Peyer's patch (tissue), 4 donors: ENCODE results near the gene A2M. TPM values are rescaled to one million over a fixed set of nuclear protein-coding genes. Genes with fewer than 3 reads are reported as not detected.

Experiments
- DNase-seq, 3 donors: peaks; one replicate each; pipeline ENCODE4 v3.0.0-alpha.2; 2017 to 2019
- H3K27ac ChIP-seq, 4 donors: fragments of 200-600 bp; sonication (generic); one replicate each; pipeline ENCODE4 v1.5.1; 2016 to 2019
- H3K27me3 ChIP-seq, 2 donors: fragments of 200-600 bp; sonication (generic); one replicate each; pipeline ENCODE4 v1.5.1; 2019
- H3K36me3 ChIP-seq, 3 donors: fragments of 200-600 bp; sonication (generic); one replicate each; pipeline ENCODE4 v1.5.1; 2016 to 2019
- H3K4me1 ChIP-seq, 4 donors: fragments of 200-600 bp; sonication (generic); one replicate each; pipeline ENCODE4 v1.5.1; 2016 to 2019
- H3K4me3 ChIP-seq, 4 donors: fragments of 200-600 bp; sonication (generic); 1 replicate in 3 of 4; 2 replicates in 1 of 4; pipeline ENCODE4 v1.5.1; 2016 to 2019; ENCODE audit warnings: mild to moderate bottlenecking in 1 of 4
- H3K9me3 ChIP-seq, 4 donors: fragments of 200-600 bp; sonication (generic); one replicate each; pipeline ENCODE4 v1.5.1; 2016 to 2019; ENCODE audit warnings: mild to moderate bottlenecking in 1 of 4
- CTCF ChIP-seq, 6 experiments: fragments of 450-650 bp in 4 of 6; fragments of 200-600 bp in 2 of 6; sonication (generic) in 1 of 6; IDR thresholded peaks; one replicate each; pipeline ENCODE4 v1.5.1; 2017 to 2019; ENCODE audit warnings: antibody characterized with exemption in 6 of 6, mild to moderate bottlenecking in 3 of 6, moderate library complexity in 1 of 6
- POLR2A ChIP-seq, 2 donors: fragments of 450-650 bp; IDR thresholded peaks; one replicate each; pipeline ENCODE4 v1.5.1; 2017; ENCODE audit warnings: antibody characterized with exemption in 2 of 2, mild to moderate bottlenecking in 2 of 2, moderate library complexity in 2 of 2
- total RNA-seq, 4 donors: library from RNA; depleted of rRNA; stranded (reverse); fragments of >200 nt; gene quantifications; one replicate each; pipeline ENCODE4 v1.1.0, GENCODE V29; 2016

The A2M gene
- total RNA-seq, 4 donors from 2014 or later = 39.8 to 201 (median 88.8) TPM

GRCh38 chr12:9048930-9049329 is 66.8 kb downstream of the A2M start:
- Histone ChIP-seq H3K4me1 (no peaks in the 10 kb centered on the region), H3K27ac (no peak overlapping the region), H3K36me3 (no peaks in the 10 kb centered on the region), H3K9me3 (no peaks in the 10 kb centered on the region), H3K27me3 (no peaks in the 10 kb centered on the region), H3K4me3 (no peak overlapping the region)
- DNase-seq = no peak
- no peak for TF ChIP-seq POLR2A (IDR thresholded peaks at IDR 0.05)
- no peak for TF ChIP-seq CTCF (IDR thresholded peaks at IDR 0.05)

GRCh38 chr12:9047105-9047504 is 68.6 kb downstream of the A2M start:
- no peak overlapping the region for H3K4me3 ChIP-seq
- no peaks in the 10 kb centered on the region for H3K36me3 ChIP-seq
- H3K9me3 ChIP-seq = no peaks in the 10 kb centered on the region
- TF ChIP-seq CTCF (IDR thresholded peaks at IDR 0.05) (no peak), POLR2A (IDR thresholded peaks at IDR 0.05) (no peak)
- no peaks in the 10 kb centered on the region for H3K4me1 ChIP-seq
- no peaks in the 10 kb centered on the region for H3K27me3 ChIP-seq
- no peak overlapping the region for H3K27ac ChIP-seq
- DNase-seq = no peak

GRCh38 chr12:9043766-9044165 is 72.0 kb downstream of the A2M start:
- DNase-seq = no peak
- Histone ChIP-seq H3K4me3 (no peak overlapping the region), H3K27me3 (no peaks in the 10 kb centered on the region), H3K4me1 (no peaks in the 10 kb centered on the region), H3K9me3 (no peaks in the 10 kb centered on the region), H3K36me3 (no peaks in the 10 kb centered on the region), H3K27ac (no peak overlapping the region)
- TF ChIP-seq CTCF (IDR thresholded peaks at IDR 0.05) = no peak
- TF ChIP-seq POLR2A (IDR thresholded peaks at IDR 0.05) = no peak

GRCh38 chr12:9041321-9041720 is 74.4 kb downstream of the A2M start:
- no peaks in the 10 kb centered on the region for H3K36me3 ChIP-seq
- no peak overlapping the region for H3K4me3 ChIP-seq
- no peaks in the 10 kb centered on the region for H3K27me3 ChIP-seq
- H3K9me3 ChIP-seq = no peaks in the 10 kb centered on the region
- H3K27ac ChIP-seq = no peak overlapping the region
- H3K4me1 ChIP-seq = no peaks in the 10 kb centered on the region
- no peak for DNase-seq
- TF ChIP-seq POLR2A (IDR thresholded peaks at IDR 0.05) = no peak

GRCh38 chr12:9040484-9041186 is 75.1 kb downstream of the A2M start:
- DNase-seq = no peak
- Histone ChIP-seq H3K9me3 (no peaks in the 10 kb centered on the region), H3K27ac (no peak overlapping the region), H3K4me1 (no peaks in the 10 kb centered on the region), H3K36me3 (no peaks in the 10 kb centered on the region), H3K4me3 (no peak overlapping the region), H3K27me3 (no peaks in the 10 kb centered on the region)
- no peak for TF ChIP-seq CTCF (IDR thresholded peaks at IDR 0.05)
- TF ChIP-seq POLR2A (IDR thresholded peaks at IDR 0.05) = no peak

GRCh38 chr12:9039397-9039977 is 76.2 kb downstream of the A2M start:
- no peak for DNase-seq
- Histone ChIP-seq H3K4me1 (no peaks in the 10 kb centered on the region), H3K27me3 (no peaks in the 10 kb centered on the region)

More at GRCh38 chr12:9039397-9039977, 76.2 kb downstream of the A2M start:
- H3K36me3 ChIP-seq = no peaks in the 10 kb centered on the region
- H3K27ac ChIP-seq = no peak overlapping the region
- TF ChIP-seq CTCF (IDR thresholded peaks at IDR 0.05) = peak in 5 of 6 experiments; percentile 72 to 94 (median 86)
- no peak for TF ChIP-seq POLR2A (IDR thresholded peaks at IDR 0.05)
- no peaks in the 10 kb centered on the region for H3K9me3 ChIP-seq
- H3K4me3 ChIP-seq = no peak overlapping the region
